GM12878 (cell line): ENCODE measurements around the gene NAA60. TPM values are rescaled to one million over a fixed set of nuclear protein-coding genes. Genes with fewer than 3 reads are reported as not detected.

Experiments
- ATAC-seq: fragments of 200-7000 bp; cut with Tn5 transposase; 3 replicates; pipeline ENCODE4 v1.9.1; 2020; ENCODE audit warnings: mild to moderate bottlenecking, moderate library complexity
- BruUV-seq: library from RNA; stranded (reverse); fragments of 400-500 nt; replicated peaks from 2 replicates; lab custom pipeline; 2021; lab: Mats Ljungman, UMichigan
- CTCF ChIA-PET: fragments of 300-600 bp; sonication (Branson Sonifier 250); formaldehyde crosslinking; extraction: SDS; loops from one replicate; lab custom pipeline; 2021; ENCODE audit warnings: inconsistent platforms; lab: Yijun Ruan, JAX
- POLR2A ChIA-PET: fragments of 350-600 bp; formaldehyde crosslinking; extraction: SDS; loops from one replicate; lab custom pipeline; 2021; ENCODE audit warnings: inconsistent platforms; lab: Charles Lee
- RAD21 ChIA-PET: fragments of 300-600 bp; sonication (Branson Sonifier 250); formaldehyde crosslinking; loops from one replicate; lab custom pipeline; 2023; ENCODE audit warnings: antibody characterized with exemption; ENCODE audit not compliant: unreplicated experiment; lab: Charles Lee
- SMC1A ChIA-PET: fragments of 300-600 bp; sonication (Branson Sonifier 250); formaldehyde crosslinking; loops from one replicate; lab custom pipeline; 2023; ENCODE audit not compliant: unreplicated experiment, uncharacterized antibody; lab: Charles Lee
- DNase-seq: peaks from one replicate; pipeline ENCODE4 v3.0.0-alpha.2; 2011; ENCODE audit warnings: low read depth, low spot score
- FAIRE-seq: peaks from 3 replicates; lab custom pipeline; 2011; peaks lifted over from hg19 to GRCh38; lab: Jason Lieb, UNC
- H2AFZ ChIP-seq: 2 replicates; pipeline ENCODE4 v1.6.0; 2011; ENCODE audit warnings: low read depth, low read length, control low read depth; ENCODE audit not compliant: control insufficient read depth
- H3K27ac ChIP-seq: 2 replicates; pipeline ENCODE4 v1.5.1; 2011; ENCODE audit warnings: control low read depth; ENCODE audit not compliant: control insufficient read depth, insufficient read depth
- H3K27me3 ChIP-seq, 2 experiments: replicated peaks in 1 of 2; 2 replicates each; pipeline versions ENCODE4 v1.6.0 to v1.6.1; 2011; ENCODE audit warnings: low read length in 1 of 2; ENCODE audit not compliant: control insufficient read depth in 2 of 2, insufficient read depth in 2 of 2
- H3K36me3 ChIP-seq, 2 experiments: 2 replicates each; pipeline ENCODE4 v1.5.1; 2011; ENCODE audit warnings: low read length in 1 of 2; ENCODE audit not compliant: control insufficient read depth in 2 of 2, insufficient read depth in 2 of 2
- H3K4me1 ChIP-seq: 2 replicates; pipeline ENCODE4 v1.6.1; 2011; ENCODE audit warnings: mild to moderate bottlenecking, low read length, moderate library complexity, mixed read lengths; ENCODE audit not compliant: control insufficient read depth, insufficient read depth
- H3K4me2 ChIP-seq: 2 replicates; pipeline ENCODE4 v1.6.0; 2011; ENCODE audit warnings: control low read depth; ENCODE audit not compliant: control insufficient read depth, insufficient read depth
- H3K4me3 ChIP-seq: fragments of 200-600 bp; sonication (generic); 2 replicates; pipeline ENCODE4 v1.5.1; 2016
- H3K79me2 ChIP-seq: 2 replicates; pipeline ENCODE4 v1.6.0; 2011; ENCODE audit warnings: low read length; ENCODE audit not compliant: control insufficient read depth, insufficient read depth
- H3K9ac ChIP-seq: 2 replicates; pipeline ENCODE4 v1.8.0; 2011; ENCODE audit warnings: low read length, control low read depth, mixed read lengths; ENCODE audit not compliant: control insufficient read depth, insufficient read depth
- H3K9me3 ChIP-seq: replicated peaks from 3 replicates; pipeline ENCODE4 v1.5.1; 2011; ENCODE audit warnings: mild to moderate bottlenecking, low read length; ENCODE audit not compliant: control insufficient read depth, insufficient read depth
- H4K20me1 ChIP-seq: 2 replicates; pipeline ENCODE4 v1.6.0; 2011; ENCODE audit not compliant: control insufficient read depth, insufficient read depth
- EGR1 ChIP-seq, 2 experiments: IDR thresholded peaks; 1 replicate in 1 of 2; 2 replicates in 1 of 2; pipeline ENCODE4 v1.6.1; 2011 to 2012; ENCODE audit warnings: low read depth in 2 of 2, low read length in 2 of 2, borderline replicate concordance in 1 of 2, mild to moderate bottlenecking in 1 of 2, moderate library complexity in 1 of 2
- HDAC6 ChIP-seq: fragments of 200-600 bp; sonication (generic); IDR thresholded peaks from one replicate; pipeline ENCODE4 v1.8.0; 2017; ENCODE audit warnings: antibody characterized with exemption; ENCODE audit not compliant: unreplicated experiment
- MEF2A ChIP-seq: IDR thresholded peaks from 2 replicates; pipeline ENCODE4 v1.6.1; 2011; ENCODE audit warnings: low read depth, mild to moderate bottlenecking, low read length, moderate library complexity; ENCODE audit not compliant: insufficient read depth
- MTA2 ChIP-seq: fragments of 450-650 bp; IDR thresholded peaks from 2 replicates; pipeline ENCODE4 v1.6.1; 2016; ENCODE audit warnings: low read depth, mild to moderate bottlenecking, moderate library complexity
- MXI1 ChIP-seq: fragments of 150-350 bp; IDR thresholded peaks from 2 replicates; pipeline ENCODE4 v1.6.1; 2011; ENCODE audit warnings: low read depth, mild to moderate bottlenecking, inconsistent platforms, low read length, improper control_type of control experiment
- PAX5 ChIP-seq: IDR thresholded peaks from 2 replicates; pipeline ENCODE4 v1.6.1; 2011; ENCODE audit warnings: low read depth, low read length, borderline replicate concordance
- RBBP5 ChIP-seq: fragments of 200-600 bp; sonication (generic); conservative IDR thresholded peaks from 2 replicates; pipeline ENCODE4 v1.6.1; 2016
- TARDBP ChIP-seq: IDR thresholded peaks from 2 replicates; pipeline ENCODE4 v1.6.1; 2016; ENCODE audit warnings: borderline replicate concordance
- TBL1XR1 ChIP-seq: IDR thresholded peaks from 2 replicates; pipeline ENCODE4 v1.6.1; 2012; ENCODE audit warnings: low read depth, low read length, improper control_type of control experiment
- ZBED1 ChIP-seq: IDR thresholded peaks from 2 replicates; pipeline ENCODE4 v1.6.1; 2016; ENCODE audit warnings: borderline replicate concordance
- WGBS: methylation state at CpG from one replicate; pipeline ENCODE4 v1.1.6; 2016; ENCODE audit warnings: low lambda C conversion rate; ENCODE audit not compliant: insufficient replicate concordance, insufficient coverage; ENCODE audit errors: missing lambda C conversion rate; 5-methylcytosine and 5-hydroxymethylcytosine counted together
- in situ Hi-C: fragments of 300-500 bp; cut with MboI; formaldehyde crosslinking; loops from 9 replicates; pipeline ENCODE4 v1.14.3; 2018; ENCODE audit warnings: mixed read lengths
- intact Hi-C: fragments of 100-400 bp; cut with micrococcal nuclease; formaldehyde crosslinking; loops from one replicate; pipeline ENCODE4 v1.14.2; 2022; ENCODE audit not compliant: unreplicated experiment
- polyA plus RNA-seq, 11 experiments: library from polyadenylated mRNA; depleted of rRNA in 4 of 11; unstranded in 6 of 11; stranded (reverse) in 5 of 11; fragments of >200 nt; fragmentation: Nextera tagmentation in 4 of 11; fragmentation: Illumina TruSeq in 1 of 11; extraction: Ambion mirVana in 4 of 11; extraction: Trizol in 1 of 11; gene quantifications; 1 replicate in 1 of 11; 2 replicates in 10 of 11; pipeline versions ENCODE4 v1.2.1 to v1.2.3, GENCODE V29; 2011 to 2016; ENCODE audit warnings: inconsistent platforms in 2 of 11, missing spikeins in 2 of 11, low read depth in 1 of 11
- total RNA-seq, 4 experiments: library from RNA; depleted of rRNA in 3 of 4; stranded (reverse); fragments of >200 nt in 3 of 4; fragmentation: Illumina TruSeq in 1 of 4; extraction: Trizol in 1 of 4; gene quantifications; 2 replicates each; pipeline versions ENCODE4 v1.2.1 to v1.2.3, GENCODE V29; 2013 to 2021
- TF ChIP-seq, protein P1 (sequence below): fragments of 450-650 bp; IDR thresholded peaks from 2 replicates; pipeline ENCODE4 v1.6.1; 2016; ENCODE audit warnings: mild to moderate bottlenecking
- TF ChIP-seq, protein P2 (sequence below): fragments of 150-350 bp; IDR thresholded peaks from 2 replicates; pipeline ENCODE4 v1.6.1; 2014; ENCODE audit warnings: mild to moderate bottlenecking, low read depth, low read length

The NAA60 gene
- total and polyA plus RNA-seq, 10 of the 15 experiments (the other 5 are each of a cell fraction or from before 2014, with no cell fraction given): 6.2 to 43.1 (median 34.6) TPM

DNA sequence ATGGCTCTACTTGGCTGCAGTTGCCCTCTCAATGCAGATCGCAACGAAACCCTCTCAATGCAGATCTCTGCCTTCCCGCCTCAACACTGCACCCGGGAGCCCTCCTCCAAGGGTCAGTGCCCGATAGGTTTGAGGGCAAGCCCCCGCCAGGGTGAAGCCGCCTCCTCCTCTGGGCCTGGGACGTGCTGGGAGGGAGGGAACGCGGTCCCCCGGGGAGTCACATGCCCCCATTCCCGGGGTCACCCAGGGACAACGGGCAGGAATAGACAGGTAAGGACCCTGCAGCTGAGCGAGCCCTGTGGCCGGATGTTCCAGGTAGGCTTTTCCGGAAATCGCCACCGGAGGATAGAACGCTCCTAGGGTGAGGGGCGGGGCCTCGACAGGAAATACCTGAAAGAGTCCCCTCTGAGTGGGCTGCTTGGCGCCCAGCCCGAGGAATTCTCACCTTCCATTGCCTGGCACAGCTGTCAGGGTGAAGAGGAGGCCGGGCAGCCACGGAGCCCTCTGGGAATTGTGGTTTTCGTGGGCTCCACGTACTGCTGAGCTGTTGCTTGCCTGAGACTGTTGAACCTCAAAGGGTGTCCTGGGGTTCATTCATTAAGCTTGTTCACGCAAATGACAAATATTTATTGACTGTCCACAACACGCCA is 29.6 kb upstream of the NAA60 start:
- Histone ChIP-seq H3K27me3 (no peaks in the 10 kb centered on the region), H3K36me3 (peaks cover 0 to 1% of the 10 kb centered on the region in 2 experiments; a peak in 1 of 4 replicates), H3K4me2 (no peak overlapping the region), H2AFZ (no peak overlapping the region), H3K79me2 (no peaks in the 10 kb centered on the region), H3K4me3 (no peak overlapping the region), H3K4me1 (no peaks in the 10 kb centered on the region), H3K9ac (no peak overlapping the region), H3K27ac (no peak overlapping the region), H3K9me3 (peaks cover 9% of the 10 kb centered on the region), H4K20me1 (no peaks in the 10 kb centered on the region)
- no peak for FAIRE-seq
- DNase-seq: no peak
- CTCF ChIA-PET: interaction anchor here (0.7 kb wide), 1 partner anchor 185 kb away, joined by 3 read pairs; no protein-coding TSS in a partner anchor
- intact Hi-C loops: no loop called here
- BruUV-seq: no TSS peak
- TF ChIP-seq RBBP5 (no peak), PAX5 (no peak)
- TF ChIP-seq, protein P1, sequence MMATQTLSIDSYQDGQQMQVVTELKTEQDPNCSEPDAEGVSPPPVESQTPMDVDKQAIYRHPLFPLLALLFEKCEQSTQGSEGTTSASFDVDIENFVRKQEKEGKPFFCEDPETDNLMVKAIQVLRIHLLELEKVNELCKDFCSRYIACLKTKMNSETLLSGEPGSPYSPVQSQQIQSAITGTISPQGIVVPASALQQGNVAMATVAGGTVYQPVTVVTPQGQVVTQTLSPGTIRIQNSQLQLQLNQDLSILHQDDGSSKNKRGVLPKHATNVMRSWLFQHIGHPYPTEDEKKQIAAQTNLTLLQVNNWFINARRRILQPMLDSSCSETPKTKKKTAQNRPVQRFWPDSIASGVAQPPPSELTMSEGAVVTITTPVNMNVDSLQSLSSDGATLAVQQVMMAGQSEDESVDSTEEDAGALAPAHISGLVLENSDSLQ: 0 out of 2 replicates have a peak, but pooled peaks have one; percentile 7
- SMC1A ChIA-PET: no interaction called here
- POLR2A ChIA-PET: no interaction called here
- 54% methylated on average over 27 of the region's 29 CpGs for WGBS
- RAD21 ChIA-PET: interaction anchor here (0.6 kb wide), 1 partner anchor 9 kb away, joined by 3 read pairs; no protein-coding TSS in a partner anchor
- in situ Hi-C loops: no loop called here
- no peak for ATAC-seq

DNA sequence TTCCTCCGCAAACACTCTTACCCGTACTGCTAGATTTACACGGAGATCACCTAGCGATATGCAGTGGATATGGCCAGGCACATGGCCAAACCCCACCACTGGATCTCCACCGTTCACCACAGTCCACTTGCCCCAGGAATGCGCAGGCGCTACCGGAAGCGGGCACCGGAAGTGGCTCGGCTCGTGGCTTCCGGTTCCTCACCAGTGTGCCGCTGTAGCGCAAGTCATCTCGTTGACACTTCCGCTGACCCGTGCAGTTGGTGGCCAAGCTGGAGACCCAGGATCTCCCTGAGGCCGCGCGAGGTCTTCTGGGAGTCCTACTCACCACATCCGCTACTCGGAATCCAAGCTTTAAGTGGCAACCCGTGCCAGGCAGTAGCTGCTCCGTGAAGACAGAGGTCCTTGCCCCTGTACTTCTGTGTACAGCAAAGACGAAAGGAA is 11.7 kb upstream of the NAA60 start:
- WGBS: 62% methylated on average over 26 of the region's 26 CpGs
- H3K4me3 ChIP-seq: peak overlapping the region; percentile 17; the same call in 1 of the 2 replicates
- H2AFZ ChIP-seq: peak overlapping the region; percentile 45
- ChIA-PET SMC1A (interaction anchor here (0.7 kb wide), 1 partner anchor 13 kb away, joined by 3 read pairs; no protein-coding TSS in a partner anchor), POLR2A (no interaction called here), CTCF (no interaction called here), RAD21 (no interaction called here)
- no peaks in the 10 kb centered on the region for H3K79me2 ChIP-seq
- H3K27me3 ChIP-seq: no peaks in the 10 kb centered on the region
- in situ Hi-C loops (no loop called here), intact Hi-C loops (no loop called here)
- no peak overlapping the region for H3K9ac ChIP-seq
- no peaks in the 10 kb centered on the region for H4K20me1 ChIP-seq
- no peak overlapping the region for H3K27ac ChIP-seq
- H3K4me2 ChIP-seq: peak overlapping the region; percentile 60
- FAIRE-seq: no peak
- no peaks in the 10 kb centered on the region for H3K4me1 ChIP-seq
- no peak for ATAC-seq
- DNase-seq: no peak
- no TSS peak for BruUV-seq
- no peaks in the 10 kb centered on the region; a peak in 3 of 4 replicates for H3K36me3 ChIP-seq
- peaks cover 3% of the 10 kb centered on the region; the same call in 2 of the 3 replicates for H3K9me3 ChIP-seq
- TF ChIP-seq MTA2 (no peak), TARDBP (no peak), TBL1XR1 (no peak), MEF2A (no peak), EGR1 (IDR thresholded peaks at IDR 0.05; ENCODE audit: borderline replicate concordance in 1 of 2, low read depth in 2 of 2, low read length in 2 of 2) (0 out of 3 replicates have a peak, but pooled peaks of 1 of the 2 experiments have one; percentile 12), ZBED1 (no peak), MXI1 (no peak), HDAC6 (no peak)
- TF ChIP-seq, protein P2, sequence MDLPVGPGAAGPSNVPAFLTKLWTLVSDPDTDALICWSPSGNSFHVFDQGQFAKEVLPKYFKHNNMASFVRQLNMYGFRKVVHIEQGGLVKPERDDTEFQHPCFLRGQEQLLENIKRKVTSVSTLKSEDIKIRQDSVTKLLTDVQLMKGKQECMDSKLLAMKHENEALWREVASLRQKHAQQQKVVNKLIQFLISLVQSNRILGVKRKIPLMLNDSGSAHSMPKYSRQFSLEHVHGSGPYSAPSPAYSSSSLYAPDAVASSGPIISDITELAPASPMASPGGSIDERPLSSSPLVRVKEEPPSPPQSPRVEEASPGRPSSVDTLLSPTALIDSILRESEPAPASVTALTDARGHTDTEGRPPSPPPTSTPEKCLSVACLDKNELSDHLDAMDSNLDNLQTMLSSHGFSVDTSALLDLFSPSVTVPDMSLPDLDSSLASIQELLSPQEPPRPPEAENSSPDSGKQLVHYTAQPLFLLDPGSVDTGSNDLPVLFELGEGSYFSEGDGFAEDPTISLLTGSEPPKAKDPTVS: no peak
